ENCODE measurements around the gene SLF1.

- TF ChIP-seq POLR2A (IDR thresholded peaks at IDR 0.05) (no peak), CTCF (IDR thresholded peaks at IDR 0.05) (no peak)
Measured at GRCh38 chr5:94667937-94668336, 49.5 kb downstream of the SLF1 start.

Measured in right lobe of liver (tissue), 4 donors.